ENCODE measurements around the gene SPTLC3. TPM values are rescaled to one million over a fixed set of nuclear protein-coding genes. Genes with fewer than 3 reads are reported as not detected.

Gene SPTLC3
- total RNA-seq, 2 experiments from 2014 or later: not detected

GRCh38 chr20:13187899-13188298 lies 179.1 kb downstream of the SPTLC3 start:
- ChIA-PET POLR2A (no interaction called here), CTCF (no interaction called here)
- Mint-ChIP-seq H3K27ac (no peak overlapping the region), H3K4me1 (no peaks in the 10 kb centered on the region), H3K4me3 (no peak overlapping the region), H3K27me3 (peaks cover 2% of the 10 kb centered on the region), H3K36me3 (ENCODE audit: low read depth) (no peaks in the 10 kb centered on the region), H3K9me3 (no peaks in the 10 kb centered on the region)
- no peak for DNase-seq

- no peaks in the 10 kb centered on the region for H3K9me3 Mint-ChIP-seq
- ChIA-PET CTCF (no interaction called here), POLR2A (no interaction called here)
- no peak overlapping the region for H3K4me3 Mint-ChIP-seq
- no peaks in the 10 kb centered on the region for H3K36me3 Mint-ChIP-seq (ENCODE audit: low read depth)
- no peak for DNase-seq
- H3K27me3 Mint-ChIP-seq: peaks cover 1% of the 10 kb centered on the region
- no peak overlapping the region for H3K27ac Mint-ChIP-seq
- H3K4me1 Mint-ChIP-seq: no peaks in the 10 kb centered on the region
These were observed 190.5 kb downstream of the SPTLC3 start for GRCh38 chr20:13199279-13199678.

DNA sequence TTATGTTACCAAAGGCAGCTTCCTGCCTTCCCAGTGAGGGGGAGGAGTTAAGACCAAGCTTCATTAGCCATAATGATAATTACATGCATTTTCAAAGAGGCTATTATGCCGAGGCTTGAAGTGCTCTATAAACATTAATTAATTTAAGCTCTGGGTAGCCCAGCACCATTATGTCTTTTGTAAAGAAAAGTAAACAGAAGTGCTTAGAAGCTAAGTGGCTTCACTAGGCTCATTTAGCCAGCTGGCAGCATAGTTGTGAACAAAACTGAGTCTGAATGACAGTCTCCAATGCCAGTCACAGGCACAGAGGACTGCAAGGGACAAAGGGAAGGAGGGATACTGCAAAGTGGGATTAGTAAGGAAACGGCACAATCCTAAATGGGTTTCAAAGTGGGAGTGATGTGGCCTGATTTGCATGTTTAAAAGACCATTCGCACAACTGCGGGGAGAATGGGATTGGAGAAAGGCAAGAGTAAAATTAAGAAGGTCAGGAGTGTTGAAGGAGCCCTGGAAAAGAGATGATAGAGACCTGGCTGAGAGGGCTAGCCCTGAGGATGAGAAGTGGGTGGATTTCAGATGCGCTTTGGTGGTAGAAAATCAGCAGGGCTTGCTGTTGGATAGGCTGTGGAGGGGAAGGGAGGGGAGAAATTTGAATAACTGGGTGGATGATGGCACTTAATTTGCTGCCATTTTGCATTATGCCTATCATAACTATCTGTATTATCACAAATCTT lies 192.2 kb downstream of the SPTLC3 start:
- Mint-ChIP-seq H3K4me3 (no peak overlapping the region), H3K27ac (no peak overlapping the region), H3K27me3 (peaks cover 4% of the 10 kb centered on the region), H3K9me3 (no peaks in the 10 kb centered on the region), H3K4me1 (no peaks in the 10 kb centered on the region), H3K36me3 (ENCODE audit: low read depth) (no peaks in the 10 kb centered on the region)
- DNase-seq: no peak
- POLR2A ChIA-PET: no interaction called here
- CTCF ChIA-PET: no interaction called here

DNA sequence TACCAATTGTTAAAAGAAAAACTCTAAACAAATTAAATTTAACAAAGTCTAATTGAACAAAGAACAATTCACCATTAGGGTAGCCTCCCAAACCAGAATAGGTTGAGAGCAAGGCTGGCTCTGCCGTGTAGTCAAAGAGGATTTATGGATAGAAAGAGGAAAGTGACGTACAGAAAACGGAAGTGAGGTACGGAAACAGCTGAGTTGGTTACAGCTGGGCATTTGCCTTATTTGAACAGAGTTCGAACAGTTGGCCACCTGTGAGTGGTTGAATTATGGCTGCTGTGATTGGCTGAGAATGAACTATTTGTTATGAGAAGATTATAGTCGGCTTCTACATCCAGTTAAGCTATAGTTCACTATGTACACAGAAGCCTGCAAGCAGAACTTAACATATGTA lies 193.8 kb downstream of the SPTLC3 start:
- ChIA-PET CTCF (no interaction called here), POLR2A (no interaction called here)
- Mint-ChIP-seq H3K36me3 (ENCODE audit: low read depth) (no peaks in the 10 kb centered on the region), H3K4me1 (no peaks in the 10 kb centered on the region), H3K27ac (no peak overlapping the region), H3K27me3 (peaks cover 4% of the 10 kb centered on the region), H3K9me3 (no peaks in the 10 kb centered on the region), H3K4me3 (no peak overlapping the region)
- no peak for DNase-seq

DNA sequence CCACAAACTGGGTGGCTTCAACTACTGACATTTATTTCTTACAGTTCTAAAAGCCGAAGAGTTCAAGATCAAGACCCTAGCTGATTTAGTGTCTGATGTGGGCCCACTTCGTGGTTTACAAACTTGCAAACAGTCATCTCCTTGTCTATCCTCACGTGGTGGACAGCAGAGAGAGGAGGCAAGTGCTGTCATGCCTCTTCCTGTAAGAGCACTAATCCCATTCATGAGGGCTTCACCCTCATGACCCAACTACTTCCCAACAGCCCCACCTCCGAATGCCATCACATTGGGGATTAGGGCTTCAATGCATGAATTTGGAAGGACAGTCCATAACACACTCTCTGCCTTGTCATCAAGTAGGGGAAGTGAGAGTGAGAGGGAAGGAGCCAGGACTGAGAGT lies 196.7 kb downstream of the SPTLC3 start:
- CTCF ChIA-PET: no interaction called here
- POLR2A ChIA-PET: no interaction called here
- Mint-ChIP-seq H3K4me3 (no peak overlapping the region), H3K27ac (no peak overlapping the region), H3K36me3 (ENCODE audit: low read depth) (no peaks in the 10 kb centered on the region), H3K27me3 (peaks cover 6% of the 10 kb centered on the region), H3K4me1 (no peaks in the 10 kb centered on the region), H3K9me3 (no peaks in the 10 kb centered on the region)
- no peak for DNase-seq

DNA sequence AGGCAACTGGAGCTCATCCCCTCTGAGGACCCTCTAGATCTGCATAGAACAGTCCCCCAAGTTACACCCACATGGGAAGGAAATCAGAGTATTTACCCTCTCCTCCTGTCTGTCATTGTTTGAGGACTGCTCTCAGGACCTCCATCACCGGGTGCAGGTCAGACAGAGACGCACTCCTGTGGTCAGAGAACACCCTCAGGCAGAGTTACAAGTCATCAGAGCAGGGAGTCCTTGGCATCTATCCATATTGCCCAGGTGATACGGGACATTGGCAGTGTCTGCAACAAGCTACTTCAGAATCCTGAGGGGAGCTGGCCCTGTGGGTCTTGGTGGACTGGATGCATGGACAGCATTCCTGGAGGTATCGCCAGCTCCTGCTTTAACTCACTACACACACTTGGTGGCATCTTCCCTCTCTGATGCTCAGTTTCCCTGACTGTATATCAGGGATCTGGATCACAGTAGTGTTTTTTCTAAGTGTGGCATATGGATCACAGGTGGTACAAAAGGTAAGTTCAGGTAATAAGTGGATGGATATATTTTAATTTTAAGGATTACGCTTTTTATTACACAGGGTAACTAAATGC lies 197.2 kb downstream of the SPTLC3 start:
- Mint-ChIP-seq H3K4me1 (no peaks in the 10 kb centered on the region), H3K9me3 (no peaks in the 10 kb centered on the region), H3K36me3 (ENCODE audit: low read depth) (no peaks in the 10 kb centered on the region), H3K27me3 (peaks cover 6% of the 10 kb centered on the region), H3K4me3 (no peak overlapping the region), H3K27ac (no peak overlapping the region)
- ChIA-PET POLR2A (no interaction called here), CTCF (no interaction called here)
- DNase-seq: no peak

GRCh38 chr20:13207016-13207415 lies 198.2 kb downstream of the SPTLC3 start:
- CTCF ChIA-PET: no interaction called here
- Mint-ChIP-seq H3K27ac (no peak overlapping the region), H3K36me3 (ENCODE audit: low read depth) (no peaks in the 10 kb centered on the region), H3K4me3 (no peak overlapping the region), H3K4me1 (no peaks in the 10 kb centered on the region), H3K27me3 (peaks cover 9% of the 10 kb centered on the region), H3K9me3 (no peaks in the 10 kb centered on the region)
- POLR2A ChIA-PET: no interaction called here
- no peak for DNase-seq

GRCh38 chr20:13211956-13212618 lies 203.3 kb downstream of the SPTLC3 start:
- H3K27ac Mint-ChIP-seq: no peak overlapping the region
- no peak overlapping the region for H3K4me3 Mint-ChIP-seq
- peaks cover 6% of the 10 kb centered on the region for H3K4me1 Mint-ChIP-seq
- no peaks in the 10 kb centered on the region for H3K36me3 Mint-ChIP-seq (ENCODE audit: low read depth)
- H3K9me3 Mint-ChIP-seq: no peaks in the 10 kb centered on the region
- DNase-seq: no peak
- ChIA-PET CTCF (no interaction called here), POLR2A (no interaction called here)
- H3K27me3 Mint-ChIP-seq: peaks cover 46% of the 10 kb centered on the region

- Mint-ChIP-seq H3K4me3 (no peak overlapping the region), H3K9me3 (no peaks in the 10 kb centered on the region), H3K4me1 (peaks cover 6% of the 10 kb centered on the region), H3K27me3 (peaks cover 51% of the 10 kb centered on the region), H3K27ac (no peak overlapping the region), H3K36me3 (ENCODE audit: low read depth) (no peaks in the 10 kb centered on the region)
- ChIA-PET CTCF (no interaction called here), POLR2A (no interaction called here)
- no peak for DNase-seq
These were observed 204.0 kb downstream of the SPTLC3 start for GRCh38 chr20:13212750-13213149.

- CTCF ChIA-PET: no interaction called here
- peaks cover 6% of the 10 kb centered on the region for H3K4me1 Mint-ChIP-seq
- H3K27me3 Mint-ChIP-seq: peaks cover 57% of the 10 kb centered on the region
- H3K36me3 Mint-ChIP-seq (ENCODE audit: low read depth): no peaks in the 10 kb centered on the region
- no peak for DNase-seq
- H3K27ac Mint-ChIP-seq: no peak overlapping the region
- no peak overlapping the region for H3K4me3 Mint-ChIP-seq
- POLR2A ChIA-PET: no interaction called here
- no peaks in the 10 kb centered on the region for H3K9me3 Mint-ChIP-seq
These were observed 204.6 kb downstream of the SPTLC3 start for GRCh38 chr20:13213335-13213734.

DNA sequence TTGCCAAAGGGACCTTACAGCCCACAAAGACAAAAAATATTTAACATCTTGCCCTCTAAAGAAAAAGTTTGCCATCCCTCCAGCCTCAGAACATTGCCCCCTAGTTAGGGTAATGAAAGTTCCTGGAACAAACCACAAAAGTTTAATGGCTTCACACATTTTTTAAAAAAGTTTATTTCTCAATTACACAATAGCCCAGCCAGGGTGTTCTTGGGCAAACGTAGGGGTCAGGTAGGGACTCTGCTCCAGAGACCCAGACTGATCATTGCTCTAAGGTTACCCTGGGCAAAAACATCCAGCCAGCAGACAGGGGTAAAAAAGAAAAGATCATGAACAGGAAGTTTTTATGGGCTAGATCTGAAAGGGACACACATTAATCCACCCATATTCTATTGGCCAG lies 207.8 kb downstream of the SPTLC3 start:
- Mint-ChIP-seq H3K27ac (no peak overlapping the region), H3K4me1 (peaks cover 16% of the 10 kb centered on the region), H3K36me3 (ENCODE audit: low read depth) (no peaks in the 10 kb centered on the region), H3K9me3 (no peaks in the 10 kb centered on the region), H3K27me3 (peaks cover 78% of the 10 kb centered on the region), H3K4me3 (no peak overlapping the region)
- POLR2A ChIA-PET: no interaction called here
- DNase-seq: no peak
- CTCF ChIA-PET: no interaction called here

Other genes starting within 250 kb of the SPTLC3 start
- gene ISM1, start 212.3 kb downstream of the SPTLC3 start, total RNA-seq: not detected